HL-60 (cell line): Measurements from ENCODE around the gene CAMK2D.

ENCODE experiments used
- DNase-seq, 2 experiments: peaks; one replicate each; pipeline ENCODE4 v3.0.0-alpha.2; 2010 to 2020; ENCODE audit warnings: low read depth in 1 of 2, low spot score in 1 of 2
- H3K27ac ChIP-seq: fragments of 250-450 bp; sonication (Bioruptor Pico); replicated peaks from 2 replicates; pipeline ENCODE4 v1.5.1; 2020; ENCODE audit warnings: mild to moderate bottlenecking, moderate library complexity
- H3K27me3 ChIP-seq: fragments of 250-450 bp; sonication (Bioruptor Pico); 2 replicates; pipeline ENCODE4 v1.5.1; 2021; ENCODE audit warnings: mild to moderate bottlenecking, moderate library complexity; ENCODE audit not compliant: insufficient read depth, poor library complexity, severe bottlenecking
- H3K4me3 ChIP-seq: replicated peaks from 2 replicates; pipeline ENCODE4 v1.5.1; 2011; ENCODE audit warnings: mild to moderate bottlenecking, control low read depth, low read length; ENCODE audit not compliant: insufficient read depth
- GABPA ChIP-seq: IDR thresholded peaks from 2 replicates; pipeline ENCODE4 v1.6.1; 2012; ENCODE audit warnings: low read depth
- POLR2AphosphoS5 ChIP-seq: IDR thresholded peaks from 2 replicates; pipeline ENCODE4 v1.6.1; 2012; ENCODE audit warnings: low read depth
- SPI1 ChIP-seq: IDR thresholded peaks from 2 replicates; pipeline ENCODE4 v1.6.1; 2012; ENCODE audit warnings: low read depth, mild to moderate bottlenecking, borderline replicate concordance
- TF ChIP-seq, protein P1 (sequence below): IDR thresholded peaks from 2 replicates; pipeline ENCODE4 v1.6.1; 2012; ENCODE audit warnings: low read depth; ENCODE audit not compliant: insufficient replicate concordance
- TF ChIP-seq, protein P2 (sequence below): IDR thresholded peaks from one replicate; pipeline ENCODE4 v1.5.1; 2011; ENCODE audit warnings: low read length, control low read depth, inconsistent platforms; ENCODE audit not compliant: insufficient read depth

CAMK2D gene

DNA sequence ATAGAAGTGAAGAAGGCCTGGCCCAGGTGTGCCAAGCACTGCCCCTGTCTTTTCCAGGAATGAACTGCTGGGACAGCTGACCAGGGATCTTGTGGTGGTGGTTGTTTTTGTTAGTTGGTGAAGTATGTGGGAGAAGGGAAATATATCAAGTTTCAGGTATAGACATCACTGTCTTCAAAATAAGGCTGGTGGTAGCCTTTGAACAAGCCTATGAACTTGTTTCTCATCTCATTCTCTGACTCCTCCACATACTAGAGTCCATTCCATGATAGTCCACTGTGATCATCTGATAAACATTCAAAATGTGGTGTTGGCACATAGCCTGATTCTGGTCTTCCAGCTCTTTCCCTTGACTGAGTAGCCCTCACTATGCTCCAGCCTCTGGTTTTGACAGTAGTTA, 303.7 kb downstream of the CAMK2D start:
- Histone ChIP-seq H3K4me3 (no peak overlapping the region), H3K27me3 (no peaks in the 10 kb centered on the region), H3K27ac (no peak overlapping the region)
- DNase-seq: no peak
- TF ChIP-seq, protein P1, sequence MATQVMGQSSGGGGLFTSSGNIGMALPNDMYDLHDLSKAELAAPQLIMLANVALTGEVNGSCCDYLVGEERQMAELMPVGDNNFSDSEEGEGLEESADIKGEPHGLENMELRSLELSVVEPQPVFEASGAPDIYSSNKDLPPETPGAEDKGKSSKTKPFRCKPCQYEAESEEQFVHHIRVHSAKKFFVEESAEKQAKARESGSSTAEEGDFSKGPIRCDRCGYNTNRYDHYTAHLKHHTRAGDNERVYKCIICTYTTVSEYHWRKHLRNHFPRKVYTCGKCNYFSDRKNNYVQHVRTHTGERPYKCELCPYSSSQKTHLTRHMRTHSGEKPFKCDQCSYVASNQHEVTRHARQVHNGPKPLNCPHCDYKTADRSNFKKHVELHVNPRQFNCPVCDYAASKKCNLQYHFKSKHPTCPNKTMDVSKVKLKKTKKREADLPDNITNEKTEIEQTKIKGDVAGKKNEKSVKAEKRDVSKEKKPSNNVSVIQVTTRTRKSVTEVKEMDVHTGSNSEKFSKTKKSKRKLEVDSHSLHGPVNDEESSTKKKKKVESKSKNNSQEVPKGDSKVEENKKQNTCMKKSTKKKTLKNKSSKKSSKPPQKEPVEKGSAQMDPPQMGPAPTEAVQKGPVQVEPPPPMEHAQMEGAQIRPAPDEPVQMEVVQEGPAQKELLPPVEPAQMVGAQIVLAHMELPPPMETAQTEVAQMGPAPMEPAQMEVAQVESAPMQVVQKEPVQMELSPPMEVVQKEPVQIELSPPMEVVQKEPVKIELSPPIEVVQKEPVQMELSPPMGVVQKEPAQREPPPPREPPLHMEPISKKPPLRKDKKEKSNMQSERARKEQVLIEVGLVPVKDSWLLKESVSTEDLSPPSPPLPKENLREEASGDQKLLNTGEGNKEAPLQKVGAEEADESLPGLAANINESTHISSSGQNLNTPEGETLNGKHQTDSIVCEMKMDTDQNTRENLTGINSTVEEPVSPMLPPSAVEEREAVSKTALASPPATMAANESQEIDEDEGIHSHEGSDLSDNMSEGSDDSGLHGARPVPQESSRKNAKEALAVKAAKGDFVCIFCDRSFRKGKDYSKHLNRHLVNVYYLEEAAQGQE: no peak
- TF ChIP-seq GABPA (no peak), SPI1 (no peak), POLR2AphosphoS5 (no peak)
- TF ChIP-seq, protein P2, sequence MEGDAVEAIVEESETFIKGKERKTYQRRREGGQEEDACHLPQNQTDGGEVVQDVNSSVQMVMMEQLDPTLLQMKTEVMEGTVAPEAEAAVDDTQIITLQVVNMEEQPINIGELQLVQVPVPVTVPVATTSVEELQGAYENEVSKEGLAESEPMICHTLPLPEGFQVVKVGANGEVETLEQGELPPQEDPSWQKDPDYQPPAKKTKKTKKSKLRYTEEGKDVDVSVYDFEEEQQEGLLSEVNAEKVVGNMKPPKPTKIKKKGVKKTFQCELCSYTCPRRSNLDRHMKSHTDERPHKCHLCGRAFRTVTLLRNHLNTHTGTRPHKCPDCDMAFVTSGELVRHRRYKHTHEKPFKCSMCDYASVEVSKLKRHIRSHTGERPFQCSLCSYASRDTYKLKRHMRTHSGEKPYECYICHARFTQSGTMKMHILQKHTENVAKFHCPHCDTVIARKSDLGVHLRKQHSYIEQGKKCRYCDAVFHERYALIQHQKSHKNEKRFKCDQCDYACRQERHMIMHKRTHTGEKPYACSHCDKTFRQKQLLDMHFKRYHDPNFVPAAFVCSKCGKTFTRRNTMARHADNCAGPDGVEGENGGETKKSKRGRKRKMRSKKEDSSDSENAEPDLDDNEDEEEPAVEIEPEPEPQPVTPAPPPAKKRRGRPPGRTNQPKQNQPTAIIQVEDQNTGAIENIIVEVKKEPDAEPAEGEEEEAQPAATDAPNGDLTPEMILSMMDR: no peak

DNA sequence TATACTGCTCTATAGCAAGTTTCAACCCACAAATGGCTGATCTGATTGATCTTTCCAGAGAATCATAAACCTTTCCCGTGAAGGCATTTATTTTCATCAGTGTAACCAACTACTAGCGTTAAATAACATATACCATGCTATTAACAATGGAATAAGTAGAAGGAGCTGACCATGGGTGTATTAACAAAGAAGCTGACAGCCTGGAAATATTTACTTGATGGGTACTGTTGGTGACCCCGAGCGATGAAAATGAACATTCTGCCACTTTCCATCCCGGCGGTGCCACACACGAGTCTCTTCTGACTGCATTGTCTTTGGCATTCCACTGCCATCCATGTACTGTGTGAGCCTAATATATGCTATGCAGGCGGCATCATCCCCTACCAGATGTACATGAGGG, 304.4 kb downstream of the CAMK2D start:
- Histone ChIP-seq H3K27me3 (no peaks in the 10 kb centered on the region), H3K4me3 (no peak overlapping the region), H3K27ac (no peak overlapping the region)
- DNase-seq: no peak
- TF ChIP-seq GABPA: no peak
- TF ChIP-seq POLR2AphosphoS5: no peak
- TF ChIP-seq SPI1: no peak

DNA sequence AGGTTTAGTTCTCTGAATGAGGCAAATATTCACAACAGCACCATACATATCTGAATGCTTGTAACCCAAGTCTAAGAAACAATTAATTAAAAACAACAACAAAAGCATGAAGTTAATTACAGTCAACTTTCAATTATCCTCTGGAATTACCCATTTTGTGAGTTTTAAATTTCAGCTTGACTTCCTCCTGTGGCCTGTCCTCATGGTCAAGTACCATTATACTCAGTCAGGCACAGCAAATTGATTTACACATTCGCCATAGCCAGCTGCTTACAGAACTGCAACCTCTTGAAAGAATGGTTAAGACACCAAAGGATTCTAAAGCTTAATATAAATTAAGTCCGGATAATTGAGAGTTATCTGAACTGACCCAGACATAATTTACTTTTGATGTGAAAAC, 306.5 kb downstream of the CAMK2D start:
- no peak for TF ChIP-seq POLR2AphosphoS5
- no peak for TF ChIP-seq SPI1
- TF ChIP-seq GABPA: no peak
- TF ChIP-seq, protein P2: no peak
- TF ChIP-seq, protein P1: no peak
- Histone ChIP-seq H3K27ac (no peak overlapping the region), H3K4me3 (no peak overlapping the region), H3K27me3 (no peaks in the 10 kb centered on the region)
- no peak for DNase-seq

DNA sequence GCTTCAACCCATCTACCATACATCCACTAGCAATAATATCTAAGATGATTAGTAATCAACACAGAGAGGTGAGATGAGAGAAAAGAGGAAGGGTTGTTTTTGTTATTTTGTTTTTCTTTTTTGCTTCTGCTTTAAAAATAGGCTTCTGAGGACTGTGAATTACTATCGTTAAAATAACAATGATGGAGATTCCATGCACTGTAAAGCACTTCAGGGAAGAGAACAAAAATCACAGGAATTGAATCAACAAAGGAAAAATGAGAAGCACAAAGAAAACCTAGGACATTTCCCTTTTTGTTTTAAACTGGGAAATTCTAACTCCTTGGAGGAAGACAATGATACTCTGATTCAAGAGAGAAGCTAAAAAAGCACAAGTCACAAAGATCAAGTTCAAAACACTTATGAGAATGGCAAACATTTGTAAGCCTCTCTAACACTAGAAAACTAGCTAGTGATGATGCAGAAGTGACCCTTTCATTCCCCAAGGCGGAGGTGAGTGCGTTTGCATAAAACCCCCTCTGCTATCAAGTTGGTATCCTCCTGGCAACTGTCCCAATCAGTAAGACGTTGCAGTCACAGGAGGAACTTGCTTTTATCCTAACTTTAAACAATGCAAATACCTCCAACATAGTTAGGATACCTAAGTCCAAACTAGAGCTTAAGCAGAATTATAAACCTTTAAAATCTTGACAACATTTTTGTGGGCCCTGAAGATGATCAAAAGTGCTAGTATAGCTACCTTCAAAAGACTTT, 308.5 kb downstream of the CAMK2D start:
- no peak overlapping the region for H3K27ac ChIP-seq
- H3K27me3 ChIP-seq: no peaks in the 10 kb centered on the region
- no peak for TF ChIP-seq GABPA
- TF ChIP-seq, protein P2: no peak
- TF ChIP-seq, protein P1: no peak
- TF ChIP-seq POLR2AphosphoS5: no peak
- TF ChIP-seq SPI1: no peak
- H3K4me3 ChIP-seq: no peak overlapping the region
- DNase-seq: no peak
